Muscle of arm (tissue), 14 donors: ENCODE measurements around the gene SPRED1. TPM values are rescaled to one million over a fixed set of nuclear protein-coding genes. Genes with fewer than 3 reads are reported as not detected.

Experiments used
- DNase-seq: peaks from one replicate; pipeline ENCODE4 v3.0.0-alpha.2; 2013
- long read RNA-seq, 11 donors: transcript quantifications; one replicate each; lab custom pipeline, GENCODE V29; 2026
- polyA plus RNA-seq, 12 donors: library from polyadenylated mRNA; unstranded; fragments of 120-200 nt; gene quantifications; one replicate each; pipeline ENCODE4 v1.2.1, GENCODE V29; 2013; ENCODE audit not compliant: insufficient read length in 12 of 12

Gene SPRED1
- polyA plus RNA-seq: 10 to 100 TPM in 11 of 12 donors, not detected in 1; 24.9 to 51.5 (median 35.6) TPM
- long read RNA-seq, donor 1, full-length matches to known transcripts: 8 of 8 reads
- long read RNA-seq, donor 1, partial matches to known transcripts: 0 of 8 reads
- long read RNA-seq, donor 1, other reads (novel, unspliced or antisense): 0 of 8 reads
- long read RNA-seq, donor 2, full-length matches to known transcripts: 7 of 7 reads
- long read RNA-seq, donor 2, partial matches to known transcripts: 0 of 7 reads
- long read RNA-seq, donor 2, other reads (novel, unspliced or antisense): 0 of 7 reads
- long read RNA-seq, donor 3, full-length matches to known transcripts: 7 of 7 reads
- long read RNA-seq, donor 3, partial matches to known transcripts: 0 of 7 reads
- long read RNA-seq, donor 3, other reads (novel, unspliced or antisense): 0 of 7 reads
- long read RNA-seq, donor 4, full-length matches to known transcripts: 5 of 5 reads
- long read RNA-seq, donor 4, partial matches to known transcripts: 0 of 5 reads
- long read RNA-seq, donor 4, other reads (novel, unspliced or antisense): 0 of 5 reads
- long read RNA-seq, donor 5, full-length matches to known transcripts: 11 of 11 reads
- long read RNA-seq, donor 5, partial matches to known transcripts: 0 of 11 reads
- long read RNA-seq, donor 5, other reads (novel, unspliced or antisense): 0 of 11 reads
- long read RNA-seq, donor 6, full-length matches to known transcripts: 7 of 7 reads
- long read RNA-seq, donor 6, partial matches to known transcripts: 0 of 7 reads
- long read RNA-seq, donor 6, other reads (novel, unspliced or antisense): 0 of 7 reads
- long read RNA-seq, donor 7, full-length matches to known transcripts: 3 of 3 reads
- long read RNA-seq, donor 7, partial matches to known transcripts: 0 of 3 reads
- long read RNA-seq, donor 7, other reads (novel, unspliced or antisense): 0 of 3 reads
- long read RNA-seq, donor 8, full-length matches to known transcripts: 8 of 8 reads
- long read RNA-seq, donor 8, partial matches to known transcripts: 0 of 8 reads
- long read RNA-seq, donor 8, other reads (novel, unspliced or antisense): 0 of 8 reads
- long read RNA-seq, donor 9, full-length matches to known transcripts: 5 of 5 reads
- long read RNA-seq, donor 9, partial matches to known transcripts: 0 of 5 reads
- long read RNA-seq, donor 9, other reads (novel, unspliced or antisense): 0 of 5 reads
- long read RNA-seq, donor 10, full-length matches to known transcripts: 12 of 12 reads
- long read RNA-seq, donor 10, partial matches to known transcripts: 0 of 12 reads
- long read RNA-seq, donor 10, other reads (novel, unspliced or antisense): 0 of 12 reads
- long read RNA-seq, donor 11, full-length matches to known transcripts: 8 of 8 reads
- long read RNA-seq, donor 11, partial matches to known transcripts: 0 of 8 reads
- long read RNA-seq, donor 11, other reads (novel, unspliced or antisense): 0 of 8 reads

- peak; percentile 71 for DNase-seq
These were observed at the start of gene SPRED1 for GRCh38 chr15:38252481-38253350. Gene SPRED1 (plus strand): TSS chr15:38252836. CDS start chr15:38253186, 350 bp downstream.

- no peak for DNase-seq
These were observed 46.9 kb upstream of the SPRED1 start for GRCh38 chr15:38205526-38206272.

GRCh38 chr15:38207621-38208020 is 45.0 kb upstream of the SPRED1 start:
- no peak for DNase-seq

DNA sequence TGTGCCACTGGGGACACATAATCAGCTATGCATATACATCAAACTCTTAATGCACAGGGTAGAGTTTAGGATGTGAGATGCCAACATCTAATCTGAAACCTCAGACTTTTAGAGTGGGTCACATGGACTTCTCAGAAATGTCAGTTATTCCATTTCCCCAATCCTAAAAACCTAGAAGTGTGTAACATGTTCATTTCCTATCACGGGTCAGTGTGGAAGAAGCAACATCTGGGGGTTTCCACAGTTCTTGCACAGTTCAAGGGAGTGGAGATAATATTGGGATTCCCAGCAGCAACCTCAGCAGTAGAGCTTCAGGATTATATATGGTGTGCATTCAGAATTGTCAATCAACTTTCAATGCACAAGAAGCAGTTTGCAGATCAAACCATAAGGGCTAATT is 44.4 kb upstream of the SPRED1 start:
- no peak for DNase-seq

DNA sequence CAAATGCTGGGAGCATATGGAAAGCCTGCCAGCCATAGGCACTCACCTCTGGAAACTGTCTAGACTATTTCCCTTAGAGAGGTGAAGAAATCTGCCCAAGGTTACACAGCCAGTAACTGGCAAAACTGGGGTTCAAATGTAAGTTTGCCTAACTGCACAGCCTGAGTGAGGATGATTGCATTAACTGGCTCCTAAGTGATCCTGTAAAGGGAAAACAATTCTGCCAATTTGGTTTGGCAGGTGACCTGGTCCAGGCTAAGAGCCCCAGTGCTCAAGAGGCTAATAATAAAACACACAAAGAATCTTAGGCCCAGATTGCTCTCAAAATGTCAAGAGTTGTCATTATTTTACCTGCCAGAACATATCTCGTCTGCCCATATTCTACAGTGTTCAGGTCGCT is 43.9 kb upstream of the SPRED1 start:
- no peak for DNase-seq

GRCh38 chr15:38211249-38211648 is 41.4 kb upstream of the SPRED1 start:
- DNase-seq: no peak

- DNase-seq: no peak
These were observed 40.8 kb upstream of the SPRED1 start for GRCh38 chr15:38211811-38212210.

DNA sequence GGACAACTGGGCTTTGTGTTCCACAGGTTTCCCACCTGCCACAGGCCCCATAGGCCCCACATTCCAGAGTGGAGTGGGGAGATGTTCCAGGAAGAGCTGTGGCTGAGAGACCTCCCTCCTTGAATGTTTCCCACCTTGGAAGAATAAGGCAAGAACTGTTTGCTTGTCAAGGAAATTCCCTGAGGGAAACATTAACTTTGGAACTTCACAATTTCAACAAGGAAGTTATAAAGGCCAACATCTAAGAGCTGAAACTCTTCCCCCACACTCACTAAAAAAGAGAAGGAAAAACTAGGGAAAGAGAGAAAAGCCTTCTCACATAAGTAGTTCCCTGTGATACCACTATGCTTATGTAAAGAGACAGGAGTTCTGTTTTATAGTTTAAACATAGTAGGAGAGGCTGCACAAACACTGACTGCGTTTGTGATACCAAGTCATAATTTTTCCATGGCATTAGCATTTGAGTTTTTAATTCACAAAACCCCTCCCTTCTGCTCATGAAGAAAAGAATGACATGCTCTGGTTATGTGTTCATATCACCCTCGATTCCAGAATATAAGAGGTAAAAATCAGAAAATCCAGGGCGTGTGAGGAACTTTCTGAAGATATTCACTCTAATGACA is 39.8 kb upstream of the SPRED1 start:
- DNase-seq: no peak

DNA sequence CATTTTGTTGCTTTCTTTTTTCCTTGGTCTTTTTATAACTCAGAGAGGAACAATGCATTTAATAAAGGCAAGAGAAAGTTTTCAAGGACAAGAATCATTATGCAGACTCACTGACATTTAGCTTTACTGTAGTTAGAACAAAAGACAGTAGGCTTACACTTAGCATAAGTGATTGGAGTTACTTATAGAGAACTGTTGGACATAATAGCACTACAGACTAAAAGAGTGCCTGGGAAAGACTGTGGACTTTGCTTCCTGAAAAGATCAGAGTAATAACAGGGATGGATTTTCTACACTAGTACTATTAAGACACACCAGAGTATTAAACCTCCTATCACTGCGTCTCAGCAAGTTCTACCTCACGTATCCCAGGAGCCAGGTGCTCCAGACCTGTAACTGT is 39.3 kb upstream of the SPRED1 start:
- DNase-seq: no peak

GRCh38 chr15:38215707-38216106 is 36.9 kb upstream of the SPRED1 start:
- no peak for DNase-seq

- DNase-seq: no peak
These were observed 35.9 kb upstream of the SPRED1 start for GRCh38 chr15:38216763-38217162.

- DNase-seq: no peak
These were observed 35.4 kb upstream of the SPRED1 start for GRCh38 chr15:38217191-38217595.

DNA sequence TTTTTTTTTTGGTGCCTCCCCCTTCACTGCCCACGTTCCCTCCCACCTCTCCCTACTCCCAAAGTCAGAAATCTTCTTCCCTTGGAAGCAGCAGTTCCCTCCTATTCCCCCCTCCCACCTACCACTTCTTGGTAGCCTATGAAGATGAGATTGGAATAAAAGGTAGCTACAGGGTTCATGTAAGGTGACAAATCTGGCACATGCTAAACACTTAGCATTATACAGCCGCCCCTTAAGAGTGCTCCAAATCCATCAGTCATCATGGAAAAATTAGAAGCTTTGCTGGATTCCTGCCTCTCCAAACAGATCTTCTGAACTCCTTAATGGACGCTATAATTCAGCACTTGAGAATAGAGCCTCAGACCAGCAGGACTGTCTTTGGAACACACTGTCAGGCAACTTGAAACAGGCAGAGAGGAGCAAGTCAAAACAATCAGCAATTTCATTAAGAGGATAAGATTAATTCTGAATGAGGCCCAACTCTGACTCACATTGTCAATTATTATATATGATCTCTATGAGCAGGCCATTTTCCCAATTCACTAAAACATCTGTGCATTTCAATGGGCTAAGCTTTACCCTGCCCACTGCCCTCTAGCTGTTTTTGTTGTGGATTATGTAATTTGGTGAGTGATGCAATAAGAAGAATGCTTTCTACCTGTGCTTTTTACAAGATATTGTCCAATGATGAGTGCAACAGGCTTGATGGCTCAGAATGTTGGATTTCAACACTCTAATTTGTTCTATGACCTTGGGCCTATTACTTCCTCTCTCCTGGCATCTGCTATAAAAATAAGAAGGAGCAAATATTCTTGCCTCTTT is 34.6 kb upstream of the SPRED1 start:
- DNase-seq: peak; percentile 57

GRCh38 chr15:38220606-38221273 is 31.9 kb upstream of the SPRED1 start:
- DNase-seq: no peak

DNA sequence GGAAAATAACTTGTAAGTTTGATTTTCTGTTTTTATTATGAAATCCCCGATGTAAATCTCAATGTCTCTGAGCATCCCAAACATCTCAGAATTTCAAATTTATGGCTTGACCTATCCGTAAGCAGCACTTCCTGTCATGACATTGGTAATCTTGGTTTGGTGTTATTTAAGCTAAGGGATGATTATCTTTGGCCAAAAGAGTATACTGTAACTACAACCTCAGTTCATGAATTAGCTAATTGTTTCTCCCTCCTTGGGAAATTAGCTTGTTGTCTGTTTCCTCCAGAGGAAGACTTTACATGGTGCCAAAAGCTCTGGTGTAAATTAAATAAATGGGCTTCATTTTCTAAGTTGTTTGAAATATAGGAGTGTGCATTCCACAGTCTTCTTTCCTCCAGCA is 28.1 kb upstream of the SPRED1 start:
- DNase-seq: no peak

DNA sequence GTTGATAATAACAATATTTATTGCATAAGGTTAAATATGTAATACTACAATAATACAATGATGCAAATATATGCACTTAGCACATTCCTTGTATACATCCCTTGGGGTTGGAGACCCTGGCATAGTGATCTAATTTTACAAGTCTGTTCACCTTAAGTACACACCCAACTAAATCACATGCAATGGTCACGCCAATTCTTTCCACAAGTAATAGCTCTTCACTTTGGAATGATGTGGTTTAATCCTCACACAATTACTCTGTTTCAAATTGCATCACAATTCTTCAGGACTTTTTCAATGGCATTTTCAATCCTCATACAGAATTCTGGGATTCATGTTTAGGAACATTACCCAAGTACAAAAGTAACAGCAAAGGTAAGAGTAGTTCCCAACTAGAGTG is 27.3 kb upstream of the SPRED1 start:
- no peak for DNase-seq

GRCh38 chr15:38226608-38227266 is 25.9 kb upstream of the SPRED1 start:
- no peak for DNase-seq
